Neural progenitor cell (in vitro differentiated cells): Measurements from ENCODE around the gene ZNF638. TPM values are rescaled to one million over a fixed set of nuclear protein-coding genes. Genes with fewer than 3 reads are reported as not detected.

Experiments
- DNase-seq: peaks from one replicate; pipeline ENCODE4 v3.0.0-alpha.2; 2016; ENCODE audit warnings: low spot score
- H2AFZ ChIP-seq: fragments of 200-600 bp; sonication (generic); replicated peaks from 2 replicates; pipeline ENCODE4 v1.6.1; 2016; ENCODE audit warnings: antibody characterized with exemption
- H3F3A ChIP-seq: fragments of 200-600 bp; sonication (generic); 2 replicates; pipeline ENCODE4 v1.6.1; 2016; ENCODE audit warnings: antibody characterized with exemption, low read depth
- H3K27ac ChIP-seq: fragments of 200-600 bp; sonication (generic); 2 replicates; pipeline ENCODE4 v1.5.1; 2016; ENCODE audit warnings: mild to moderate bottlenecking
- H3K27me3 ChIP-seq: fragments of 200-600 bp; sonication (generic); 2 replicates; pipeline ENCODE4 v1.6.1; 2016; ENCODE audit warnings: mild to moderate bottlenecking, moderate library complexity
- H3K36me3 ChIP-seq: fragments of 200-600 bp; sonication (generic); 2 replicates; pipeline ENCODE4 v1.5.1; 2016
- H3K4me1 ChIP-seq: fragments of 200-600 bp; sonication (generic); 2 replicates; pipeline ENCODE4 v1.6.1; 2016; ENCODE audit warnings: mixed run types
- H3K4me2 ChIP-seq: fragments of 200-600 bp; sonication (generic); 2 replicates; pipeline ENCODE4 v1.6.1; 2016
- H3K4me3 ChIP-seq: fragments of 200-600 bp; sonication (generic); 2 replicates; pipeline ENCODE4 v1.5.1; 2016
- H3K79me2 ChIP-seq: fragments of 200-600 bp; sonication (generic); 2 replicates; pipeline ENCODE4 v1.6.1; 2016; ENCODE audit warnings: low read depth
- H3K9ac ChIP-seq: fragments of 200-600 bp; sonication (generic); 2 replicates; pipeline ENCODE4 v1.6.1; 2016
- H3K9me3 ChIP-seq: fragments of 200-600 bp; sonication (generic); 2 replicates; pipeline ENCODE4 v1.5.1; 2016; ENCODE audit warnings: low read depth
- H4K20me1 ChIP-seq: fragments of 200-600 bp; sonication (generic); 2 replicates; pipeline ENCODE4 v1.6.1; 2016; ENCODE audit warnings: low read depth
- H3K27ac Mint-ChIP-seq: 3 replicates; pipeline ENCODE4 v1.8.0; 2021; ENCODE audit warnings: mixed read lengths
- H3K27me3 Mint-ChIP-seq: 2 replicates; pipeline ENCODE4 v1.8.0; 2022; ENCODE audit warnings: low read depth, mild to moderate bottlenecking, inconsistent platforms, moderate library complexity, mixed read lengths; ENCODE audit not compliant: insufficient read depth
- H3K36me3 Mint-ChIP-seq: 3 replicates; pipeline ENCODE4 v1.8.0; 2021; ENCODE audit warnings: mixed read lengths
- H3K4me1 Mint-ChIP-seq: 3 replicates; pipeline ENCODE4 v1.8.0; 2021; ENCODE audit warnings: mixed read lengths
- H3K4me3 Mint-ChIP-seq: 3 replicates; pipeline ENCODE4 v1.8.0; 2021; ENCODE audit warnings: mild to moderate bottlenecking, moderate library complexity, mixed read lengths
- H3K9me3 Mint-ChIP-seq: 3 replicates; pipeline ENCODE4 v1.8.0; 2020; ENCODE audit warnings: mixed read lengths
- EZH2 ChIP-seq: fragments of 200-600 bp; sonication (generic); IDR thresholded peaks from 2 replicates; pipeline ENCODE4 v1.6.1; 2017; ENCODE audit warnings: antibody characterized with exemption, mild to moderate bottlenecking, moderate library complexity
- EZH2phosphoT487 ChIP-seq: fragments of 200-600 bp; sonication (generic); IDR thresholded peaks from 2 replicates; pipeline ENCODE4 v1.6.1; 2017; ENCODE audit warnings: antibody characterized with exemption
- total RNA-seq: library from RNA; depleted of rRNA; stranded (reverse); fragments of >200 nt; gene quantifications from 2 replicates; pipeline ENCODE4 v1.2.3, GENCODE V29; 2015; ENCODE audit warnings: low replicate concordance
- TF ChIP-seq, protein P1 (sequence below): fragments of 200-600 bp; sonication (generic); IDR thresholded peaks from 2 replicates; pipeline ENCODE4 v1.5.1; 2017; ENCODE audit warnings: antibody characterized with exemption, mild to moderate bottlenecking

Gene ZNF638
- total RNA-seq, 1 donor from 2014 or later: 362 TPM

DNA sequence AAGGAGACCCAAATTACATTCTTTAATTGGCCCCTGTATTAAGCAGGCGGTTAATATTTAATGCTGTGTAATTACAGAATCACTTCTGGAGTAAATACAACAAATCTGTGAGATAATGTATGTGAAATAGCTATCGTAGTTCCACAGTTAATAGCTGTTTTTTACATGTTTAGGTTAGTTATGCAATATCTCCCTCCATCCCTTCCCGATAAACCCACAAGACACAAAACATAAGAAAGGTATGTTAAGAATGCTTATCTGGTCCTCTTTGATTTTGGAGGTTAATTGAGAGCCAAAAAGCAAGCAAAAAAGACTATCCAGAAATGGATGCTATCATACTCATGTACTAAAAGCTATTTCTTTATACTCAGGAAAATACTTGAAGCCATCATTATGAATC, 49.1 kb downstream of the ZNF638 start:
- H3K4me3 Mint-ChIP-seq: no peak overlapping the region
- H3K27me3 ChIP-seq: no peaks in the 10 kb centered on the region
- no peaks in the 10 kb centered on the region for H3K4me1 Mint-ChIP-seq
- no peaks in the 10 kb centered on the region for H3K4me1 ChIP-seq
- H3K9me3 ChIP-seq: no peaks in the 10 kb centered on the region
- no peak overlapping the region for H3K4me2 ChIP-seq
- no peak for DNase-seq
- peaks cover 23% of the 10 kb centered on the region for H3K79me2 ChIP-seq
- peaks cover 38% of the 10 kb centered on the region for H3K36me3 Mint-ChIP-seq
- H3K4me3 ChIP-seq: no peak overlapping the region
- TF ChIP-seq EZH2 (no peak), EZH2phosphoT487 (no peak)
- TF ChIP-seq, protein P1, sequence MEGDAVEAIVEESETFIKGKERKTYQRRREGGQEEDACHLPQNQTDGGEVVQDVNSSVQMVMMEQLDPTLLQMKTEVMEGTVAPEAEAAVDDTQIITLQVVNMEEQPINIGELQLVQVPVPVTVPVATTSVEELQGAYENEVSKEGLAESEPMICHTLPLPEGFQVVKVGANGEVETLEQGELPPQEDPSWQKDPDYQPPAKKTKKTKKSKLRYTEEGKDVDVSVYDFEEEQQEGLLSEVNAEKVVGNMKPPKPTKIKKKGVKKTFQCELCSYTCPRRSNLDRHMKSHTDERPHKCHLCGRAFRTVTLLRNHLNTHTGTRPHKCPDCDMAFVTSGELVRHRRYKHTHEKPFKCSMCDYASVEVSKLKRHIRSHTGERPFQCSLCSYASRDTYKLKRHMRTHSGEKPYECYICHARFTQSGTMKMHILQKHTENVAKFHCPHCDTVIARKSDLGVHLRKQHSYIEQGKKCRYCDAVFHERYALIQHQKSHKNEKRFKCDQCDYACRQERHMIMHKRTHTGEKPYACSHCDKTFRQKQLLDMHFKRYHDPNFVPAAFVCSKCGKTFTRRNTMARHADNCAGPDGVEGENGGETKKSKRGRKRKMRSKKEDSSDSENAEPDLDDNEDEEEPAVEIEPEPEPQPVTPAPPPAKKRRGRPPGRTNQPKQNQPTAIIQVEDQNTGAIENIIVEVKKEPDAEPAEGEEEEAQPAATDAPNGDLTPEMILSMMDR: no peak
- no peak overlapping the region for H3K27ac Mint-ChIP-seq
- no peak overlapping the region for H3K9ac ChIP-seq
- H3K9me3 Mint-ChIP-seq: no peaks in the 10 kb centered on the region
- no peaks in the 10 kb centered on the region for H3K27me3 Mint-ChIP-seq
- peaks cover 21% of the 10 kb centered on the region for H3K36me3 ChIP-seq
- no peak overlapping the region for H3K27ac ChIP-seq
- no peaks in the 10 kb centered on the region for H3F3A ChIP-seq
- peaks cover 15% of the 10 kb centered on the region for H4K20me1 ChIP-seq
- H2AFZ ChIP-seq: no peak overlapping the region

DNA sequence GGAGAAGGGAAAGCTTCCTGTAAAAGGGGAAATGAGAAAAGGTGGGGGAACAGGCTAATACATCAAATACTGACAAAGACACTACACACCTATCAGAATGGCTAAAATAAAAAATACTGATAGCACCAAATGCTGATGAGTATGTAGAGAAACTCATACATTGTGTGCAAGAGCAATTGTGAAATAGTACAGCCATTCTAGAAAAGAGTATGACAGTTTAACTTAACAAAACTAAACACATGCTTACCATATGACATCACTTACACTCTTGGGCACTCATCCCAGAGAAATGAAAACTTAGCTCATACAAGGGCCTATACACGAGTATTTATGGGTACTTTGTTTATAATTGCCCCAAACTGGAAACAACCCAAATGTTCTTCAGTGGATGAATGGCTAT, 53.4 kb downstream of the ZNF638 start:
- Histone ChIP-seq H4K20me1 (peaks cover 4% of the 10 kb centered on the region), H3K4me3 (no peak overlapping the region), H3F3A (no peaks in the 10 kb centered on the region), H3K79me2 (peaks cover 5% of the 10 kb centered on the region), H2AFZ (no peak overlapping the region), H3K4me2 (no peak overlapping the region), H3K4me1 (no peaks in the 10 kb centered on the region), H3K27me3 (no peaks in the 10 kb centered on the region), H3K27ac (no peak overlapping the region), H3K9me3 (no peaks in the 10 kb centered on the region), H3K36me3 (peaks cover 45% of the 10 kb centered on the region), H3K9ac (no peak overlapping the region)
- DNase-seq: no peak
- peaks cover 50% of the 10 kb centered on the region for H3K36me3 Mint-ChIP-seq
- no peaks in the 10 kb centered on the region for H3K4me1 Mint-ChIP-seq
- no peak overlapping the region for H3K27ac Mint-ChIP-seq
- H3K9me3 Mint-ChIP-seq: peaks cover 5% of the 10 kb centered on the region
- TF ChIP-seq EZH2phosphoT487 (no peak), EZH2 (no peak)
- TF ChIP-seq, protein P1: no peak
- H3K4me3 Mint-ChIP-seq: no peak overlapping the region
- H3K27me3 Mint-ChIP-seq: no peaks in the 10 kb centered on the region

DNA sequence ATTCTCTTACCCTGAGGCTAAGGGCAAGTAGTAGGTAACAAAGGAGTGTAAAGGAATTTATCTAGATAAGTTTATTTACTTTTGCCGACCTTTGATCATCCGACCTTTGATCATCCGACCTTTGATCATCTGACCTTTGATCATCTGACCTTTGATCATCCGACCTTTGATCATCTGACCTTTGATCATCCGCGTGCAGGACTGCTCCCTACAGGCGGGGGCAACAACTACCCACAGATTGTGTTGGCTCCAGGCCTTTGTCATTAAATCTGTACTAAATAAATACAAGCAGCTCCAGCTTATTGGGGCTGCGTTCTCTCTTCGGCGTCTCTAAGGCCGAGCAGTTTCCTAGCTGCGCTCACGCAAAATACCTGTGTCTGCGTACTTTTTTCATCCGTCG, 56.6 kb downstream of the ZNF638 start:
- Histone ChIP-seq H3F3A (no peaks in the 10 kb centered on the region), H3K4me2 (no peak overlapping the region), H3K9me3 (no peaks in the 10 kb centered on the region), H3K27me3 (no peaks in the 10 kb centered on the region), H3K36me3 (peaks cover 33% of the 10 kb centered on the region), H3K4me3 (no peak overlapping the region), H3K79me2 (no peaks in the 10 kb centered on the region), H3K9ac (no peak overlapping the region), H2AFZ (no peak overlapping the region), H4K20me1 (peaks cover under 1% of the 10 kb centered on the region), H3K27ac (no peak overlapping the region), H3K4me1 (no peaks in the 10 kb centered on the region)
- H3K4me3 Mint-ChIP-seq: no peak overlapping the region
- H3K4me1 Mint-ChIP-seq: no peaks in the 10 kb centered on the region
- peaks cover 5% of the 10 kb centered on the region for H3K9me3 Mint-ChIP-seq
- H3K27ac Mint-ChIP-seq: no peak overlapping the region
- H3K27me3 Mint-ChIP-seq: peaks cover 2% of the 10 kb centered on the region
- TF ChIP-seq EZH2 (no peak), EZH2phosphoT487 (no peak)
- TF ChIP-seq, protein P1: no peak
- DNase-seq: no peak
- H3K36me3 Mint-ChIP-seq: peaks cover 47% of the 10 kb centered on the region
